Measurements from ENCODE around the gene RSRP1.
"Not testable (repeated sequence)": the region's sequence is repeated elsewhere in the genome, so short reads cannot be mapped to it uniquely, and the experiment has no call there.

- TF ChIP-seq SIN3A (IDR thresholded peaks at IDR 0.05; ENCODE audit: low read depth); CEBPB (IDR thresholded peaks at IDR 0.05; ENCODE audit: low read depth); POLR2AphosphoS5 (IDR thresholded peaks at IDR 0.05; ENCODE audit: low read depth, low read length); EZH2 (IDR thresholded peaks at IDR 0.05); ATF3 (IDR thresholded peaks at IDR 0.05); CTCF (IDR thresholded peaks at IDR 0.05 in 2 of 3, conservative IDR thresholded peaks at IDR 0.05 in 1 of 3; ENCODE audit: borderline replicate concordance in 1 of 3, insufficient read depth in 1 of 3, low read depth in 2 of 3, low read length in 2 of 3); YY1 (IDR thresholded peaks at IDR 0.05; ENCODE audit: extremely low read depth, insufficient replicate concordance, low read depth, low read length); EZH2phosphoT487 (IDR thresholded peaks at IDR 0.05; ENCODE audit: borderline replicate concordance); POLR2A (IDR thresholded peaks at IDR 0.05; ENCODE audit: borderline replicate concordance, extremely low read depth, insufficient read depth, insufficient read length); SRF (IDR thresholded peaks at IDR 0.05; ENCODE audit: low read depth); ZNF274 (IDR thresholded peaks at IDR 0.05; ENCODE audit: low read depth, low read length): not testable (repeated sequence)
- TF ChIP-seq, protein P1, sequence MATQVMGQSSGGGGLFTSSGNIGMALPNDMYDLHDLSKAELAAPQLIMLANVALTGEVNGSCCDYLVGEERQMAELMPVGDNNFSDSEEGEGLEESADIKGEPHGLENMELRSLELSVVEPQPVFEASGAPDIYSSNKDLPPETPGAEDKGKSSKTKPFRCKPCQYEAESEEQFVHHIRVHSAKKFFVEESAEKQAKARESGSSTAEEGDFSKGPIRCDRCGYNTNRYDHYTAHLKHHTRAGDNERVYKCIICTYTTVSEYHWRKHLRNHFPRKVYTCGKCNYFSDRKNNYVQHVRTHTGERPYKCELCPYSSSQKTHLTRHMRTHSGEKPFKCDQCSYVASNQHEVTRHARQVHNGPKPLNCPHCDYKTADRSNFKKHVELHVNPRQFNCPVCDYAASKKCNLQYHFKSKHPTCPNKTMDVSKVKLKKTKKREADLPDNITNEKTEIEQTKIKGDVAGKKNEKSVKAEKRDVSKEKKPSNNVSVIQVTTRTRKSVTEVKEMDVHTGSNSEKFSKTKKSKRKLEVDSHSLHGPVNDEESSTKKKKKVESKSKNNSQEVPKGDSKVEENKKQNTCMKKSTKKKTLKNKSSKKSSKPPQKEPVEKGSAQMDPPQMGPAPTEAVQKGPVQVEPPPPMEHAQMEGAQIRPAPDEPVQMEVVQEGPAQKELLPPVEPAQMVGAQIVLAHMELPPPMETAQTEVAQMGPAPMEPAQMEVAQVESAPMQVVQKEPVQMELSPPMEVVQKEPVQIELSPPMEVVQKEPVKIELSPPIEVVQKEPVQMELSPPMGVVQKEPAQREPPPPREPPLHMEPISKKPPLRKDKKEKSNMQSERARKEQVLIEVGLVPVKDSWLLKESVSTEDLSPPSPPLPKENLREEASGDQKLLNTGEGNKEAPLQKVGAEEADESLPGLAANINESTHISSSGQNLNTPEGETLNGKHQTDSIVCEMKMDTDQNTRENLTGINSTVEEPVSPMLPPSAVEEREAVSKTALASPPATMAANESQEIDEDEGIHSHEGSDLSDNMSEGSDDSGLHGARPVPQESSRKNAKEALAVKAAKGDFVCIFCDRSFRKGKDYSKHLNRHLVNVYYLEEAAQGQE (IDR thresholded peaks at IDR 0.05; ENCODE audit: low read depth): not testable (repeated sequence)
- TF ChIP-seq, protein P2, sequence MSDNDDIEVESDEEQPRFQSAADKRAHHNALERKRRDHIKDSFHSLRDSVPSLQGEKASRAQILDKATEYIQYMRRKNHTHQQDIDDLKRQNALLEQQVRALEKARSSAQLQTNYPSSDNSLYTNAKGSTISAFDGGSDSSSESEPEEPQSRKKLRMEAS (IDR thresholded peaks at IDR 0.05): not testable (repeated sequence)
Measured at GRCh38 chr1:25236261-25236660, 11.0 kb downstream of the RSRP1 start.
